Adrenal gland (tissue), 12 donors: ENCODE data around the gene WWC2. TPM values are rescaled to one million over a fixed set of nuclear protein-coding genes. Genes with fewer than 3 reads are reported as not detected.

Experiments
- DNase-seq, 7 donors: peaks; one replicate each; pipeline ENCODE4 v3.0.0-alpha.2; 2019 to 2020
- H3K27ac ChIP-seq, 5 donors: fragments of 200-600 bp; sonication (generic) in 4 of 5; 1 replicate in 3 of 5; 2 replicates in 2 of 5; pipeline versions ENCODE4 v1.5.1 to v1.8.0; 2016 to 2020; ENCODE audit warnings: mild to moderate bottlenecking in 1 of 5
- H3K27me3 ChIP-seq: fragments of 200-600 bp; 2 replicates; pipeline ENCODE4 v1.8.0; 2021
- H3K36me3 ChIP-seq, 2 donors: fragments of 200-600 bp; replicated peaks in 1 of 2; 1 replicate in 1 of 2; 2 replicates in 1 of 2; pipeline versions ENCODE4 v1.5.1 to v1.8.0; 2018 to 2022
- H3K4me1 ChIP-seq, 2 donors: fragments of 200-600 bp; replicated peaks in 1 of 2; 1 replicate in 1 of 2; 2 replicates in 1 of 2; pipeline versions ENCODE4 v1.5.1 to v1.8.0; 2018 to 2021
- H3K4me3 ChIP-seq, 4 donors: fragments of 200-600 bp; sonication (generic) in 3 of 4; one replicate each; pipeline ENCODE4 v1.5.1; 2016 to 2018
- H3K9me3 ChIP-seq, 3 donors: fragments of 200-600 bp; sonication (generic) in 1 of 3; replicated peaks in 1 of 3; 1 replicate in 2 of 3; 2 replicates in 1 of 3; pipeline versions ENCODE4 v1.5.1 to v1.8.0; 2016 to 2021
- CTCF ChIP-seq, 6 experiments: fragments of 450-650 bp in 4 of 6; fragments of 200-600 bp in 2 of 6; sonication (generic) in 1 of 6; IDR thresholded peaks; 1 replicate in 5 of 6; 2 replicates in 1 of 6; pipeline versions ENCODE4 v1.5.1 to v1.8.0; 2016 to 2021; ENCODE audit warnings: antibody characterized with exemption in 6 of 6, mild to moderate bottlenecking in 2 of 6, moderate library complexity in 1 of 6
- POLR2A ChIP-seq, 2 donors: fragments of 450-650 bp; IDR thresholded peaks; one replicate each; pipeline ENCODE4 v1.6.1; 2017; ENCODE audit warnings: antibody characterized with exemption in 2 of 2, mild to moderate bottlenecking in 2 of 2, moderate library complexity in 1 of 2
- WGBS, 4 donors: extraction: QIAGEN DNeasy Blood & Tissue Kit in 2 of 4; methylation state at CpG; one replicate each; pipeline versions ENCODE4 v1.1.5 to v1.1.7; 2013 to 2017; 5-methylcytosine and 5-hydroxymethylcytosine counted together
- intact Hi-C, 2 donors: fragments of 100-400 bp; cut with DNase I; formaldehyde crosslinking; loops; one replicate each; pipeline versions ENCODE4 v1.14.1 to v1.15.0; 2022 to 2023
- polyA plus RNA-seq, 3 donors: library from polyadenylated mRNA; stranded (reverse); fragments of 200-250 nt in 2 of 3; fragments of 350-450 nt in 1 of 3; fragmentation: Illumina TruSeq in 1 of 3; extraction: RNeasy Lipid Tissue Mini Kit (QIAGEN cat#74804) in 1 of 3; gene quantifications; one replicate each; pipeline ENCODE4 v1.2.3, GENCODE V29; 2013 to 2014
- total RNA-seq, 9 donors: library from RNA; depleted of rRNA in 4 of 9; stranded (reverse); fragments of >200 nt in 4 of 9; fragments of 120-200 nt in 1 of 9; fragmentation: NEBNext Ultra II Directional in 1 of 9; extraction: Animal tissue kit (Norgen Biotek cat#: 25700) in 1 of 9; gene quantifications; one replicate each; pipeline versions ENCODE4 v1.1.0 to v1.2.4, GENCODE V29; 2013 to 2023
- donor health status: healthy with polysubstance abuse.
- donor health status: Bipolar disorder and iron deficiency.
- donor health status: DM: yes; HTN: yes; CAD: no.
- donor health status: DM: no; HTN: no; CAD: no.
- donor health status: DM: no; HTN: no; CAD: no.
- donor health status: DM: yes; HTN: yes; CAD: no.

The WWC2 gene
- total and polyA plus RNA-seq, 12 donors: 3.1 to 27.9 (median 17.4) TPM

- Histone ChIP-seq H3K27me3 (no peaks in the 10 kb centered on the region), H3K4me1 (no peaks in the 10 kb centered on the region), H3K27ac (no peak overlapping the region), H3K36me3 (no peaks in the 10 kb centered on the region), H3K9me3 (no peaks in the 10 kb centered on the region), H3K4me3 (no peak overlapping the region)
- TF ChIP-seq CTCF (IDR thresholded peaks at IDR 0.05) (no peak), POLR2A (IDR thresholded peaks at IDR 0.05) (no peak)
- no peak for DNase-seq
- intact Hi-C loops: no loop called here
- WGBS, 4 donors: 75 to 79% (median 78%) methylated on average over 10 of the region's 10 CpGs
Observed at GRCh38 chr4:183154701-183155391, 55.8 kb downstream of the WWC2 start.

DNA sequence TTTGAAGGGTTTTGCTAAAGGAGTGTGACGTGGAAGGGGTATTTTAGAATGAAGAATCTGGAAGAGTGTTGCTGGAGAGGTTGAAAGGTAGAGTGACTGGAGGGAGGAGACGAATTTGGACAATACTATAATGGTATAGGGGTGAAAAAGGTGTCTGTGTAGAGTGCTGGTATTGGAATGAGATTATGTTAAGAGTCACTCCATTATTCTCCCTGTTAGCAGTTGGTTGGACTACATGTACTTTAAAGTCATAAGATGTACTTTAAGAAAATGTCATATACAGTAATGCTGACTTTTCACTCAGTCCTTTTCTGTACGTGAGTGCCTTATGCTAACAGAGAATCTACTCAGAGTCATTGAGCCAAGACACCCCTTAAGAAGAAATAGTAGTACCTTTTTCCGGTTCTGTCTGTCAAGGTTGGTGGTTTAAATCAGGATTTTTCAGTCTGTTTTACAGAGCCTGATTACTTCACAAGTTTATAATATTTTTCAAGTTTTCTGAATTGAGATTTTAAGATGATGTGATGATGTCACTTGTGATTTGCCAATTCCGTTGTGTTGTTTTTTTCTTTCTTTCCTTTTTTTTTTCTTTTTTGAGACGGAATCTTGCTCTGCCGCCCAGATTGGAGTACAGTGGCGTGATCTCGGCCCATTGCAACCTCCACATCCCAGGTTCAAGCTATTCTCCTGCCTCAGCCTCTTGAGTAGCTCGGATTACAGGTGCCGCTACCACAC is 56.6 kb downstream of the WWC2 start:
- H3K4me1 ChIP-seq: no peaks in the 10 kb centered on the region
- no peak for DNase-seq
- TF ChIP-seq POLR2A (IDR thresholded peaks at IDR 0.05) (no peak), CTCF (IDR thresholded peaks at IDR 0.05) (no peak)
- no peaks in the 10 kb centered on the region for H3K36me3 ChIP-seq
- 92 to 93% (median 93%) methylated on average over 11 of the region's 11 CpGs for WGBS, 4 donors
- H3K27ac ChIP-seq: no peak overlapping the region
- H3K27me3 ChIP-seq: no peaks in the 10 kb centered on the region
- no peak overlapping the region for H3K4me3 ChIP-seq
- no peaks in the 10 kb centered on the region for H3K9me3 ChIP-seq
- intact Hi-C loops: no loop called here

- Histone ChIP-seq H3K4me3 (no peak overlapping the region), H3K27me3 (no peaks in the 10 kb centered on the region), H3K9me3 (no peaks in the 10 kb centered on the region), H3K4me1 (no peaks in the 10 kb centered on the region), H3K27ac (no peak overlapping the region), H3K36me3 (no peaks in the 10 kb centered on the region)
- intact Hi-C loops: no loop called here
- TF ChIP-seq POLR2A (IDR thresholded peaks at IDR 0.05) (no peak), CTCF (IDR thresholded peaks at IDR 0.05) (no peak)
- no peak for DNase-seq
- 89 to 94% (median 92%) methylated on average over 7 of the region's 7 CpGs for WGBS, 4 donors
Observed at GRCh38 chr4:183157215-183157614, 58.2 kb downstream of the WWC2 start.

DNA sequence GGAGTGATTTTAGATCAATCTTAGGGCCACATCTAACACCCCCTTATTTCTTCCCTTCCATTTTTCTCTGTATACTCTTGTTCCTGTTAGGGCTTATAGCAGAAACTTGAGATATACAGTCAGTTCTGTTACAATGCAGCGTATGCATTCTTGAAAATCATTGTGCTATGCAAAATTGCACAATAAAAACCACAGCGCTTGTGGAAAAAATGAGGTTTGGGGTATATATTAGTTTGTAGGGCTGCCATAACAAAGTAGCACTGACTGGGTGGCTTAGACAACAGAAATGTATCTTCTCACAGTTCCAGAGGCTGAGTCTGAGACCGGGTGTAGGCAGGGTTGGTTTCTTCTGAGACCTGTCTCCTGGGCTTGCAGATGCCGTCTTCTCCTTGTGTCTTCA is 59.0 kb downstream of the WWC2 start:
- Histone ChIP-seq H3K4me1 (no peaks in the 10 kb centered on the region), H3K27ac (no peak overlapping the region), H3K9me3 (no peaks in the 10 kb centered on the region), H3K4me3 (no peak overlapping the region), H3K27me3 (no peaks in the 10 kb centered on the region), H3K36me3 (no peaks in the 10 kb centered on the region)
- DNase-seq: no peak
- intact Hi-C loops: no loop called here
- TF ChIP-seq POLR2A (IDR thresholded peaks at IDR 0.05): no peak
- no peak for TF ChIP-seq CTCF (IDR thresholded peaks at IDR 0.05)
- 63 to 69% (median 63%) methylated on average over 4 of the region's 4 CpGs for WGBS, 4 donors
